ENCODE results near the gene SERF2.
"Not testable (repeated sequence)": the region's sequence is repeated elsewhere in the genome, so short reads cannot be mapped to it uniquely, and the experiment has no call there.

The SERF2 gene

GRCh38 chr15:43794269-43795037 is 2.3 kb downstream of the SERF2 start:
- no peak for DNase-seq (ENCODE audit: low spot score)

- DNase-seq (ENCODE audit: low spot score): no peak
Observed at GRCh38 chr15:43795197-43795596, 3.1 kb downstream of the SERF2 start.

GRCh38 chr15:43795997-43796396 is 3.9 kb downstream of the SERF2 start:
- no peak for DNase-seq (ENCODE audit: low spot score)

GRCh38 chr15:43796566-43796965 is 4.4 kb downstream of the SERF2 start:
- no peak for DNase-seq (ENCODE audit: low spot score)

GRCh38 chr15:43799209-43799944 is 7.3 kb downstream of the SERF2 start:
- peak; percentile 49 for DNase-seq (ENCODE audit: low spot score)

GRCh38 chr15:43799945-43800285 is 7.8 kb downstream of the SERF2 start, which contains the start of gene SERINC4:
TSS of gene SERINC4 (minus strand) at chr15:43800220. CDS start at chr15:43799986, 234 bp downstream.
- peak; percentile 55 for DNase-seq (ENCODE audit: low spot score)

DNA sequence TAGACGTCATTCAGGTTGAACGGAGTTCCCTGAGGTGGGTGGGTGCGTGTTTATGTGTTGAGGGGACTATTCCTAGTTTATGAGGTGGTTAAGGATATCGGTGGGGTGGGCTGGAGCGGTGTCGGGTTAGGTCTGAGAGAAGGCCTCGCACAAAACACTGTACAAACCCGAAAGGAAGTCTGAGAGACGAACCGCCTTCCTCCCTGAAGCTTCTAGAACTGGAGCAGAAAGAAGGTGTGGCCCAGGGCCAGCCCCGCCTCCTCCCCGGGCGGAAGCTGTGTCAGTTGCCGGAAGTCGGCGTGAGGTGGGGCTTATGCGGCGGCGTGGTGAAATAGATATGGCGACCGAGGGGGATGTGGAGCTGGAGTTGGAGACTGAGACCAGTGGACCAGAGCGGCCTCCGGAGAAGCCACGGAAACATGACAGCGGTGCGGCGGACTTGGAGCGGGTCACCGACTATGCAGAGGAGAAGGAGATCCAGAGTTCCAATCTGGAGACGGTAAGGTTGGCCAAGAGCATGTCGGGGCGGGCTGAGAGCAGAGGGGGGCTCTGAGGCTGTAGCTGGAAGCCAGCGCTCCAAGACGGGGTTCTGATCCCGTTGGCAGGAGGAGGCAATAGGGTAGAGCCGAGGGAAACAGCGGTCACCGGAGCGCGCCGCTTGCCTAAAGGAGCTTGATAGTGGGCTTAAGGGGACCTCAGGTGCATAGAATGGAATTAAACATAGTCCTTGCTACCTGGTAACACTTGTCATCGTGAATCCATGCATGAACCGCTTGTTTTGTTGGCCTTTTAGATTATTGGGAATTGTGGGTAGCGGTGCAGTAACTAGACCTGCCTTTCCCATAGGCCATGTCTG is 8.4 kb downstream of the SERF2 start, which contains the start of gene HYPK:
HYPK (plus strand) TSS at position 314 of the 856 bp plus-strand sequence; CDS start at position 338, 24 bp downstream.
- DNase-seq (ENCODE audit: low spot score): peak; percentile 90

DNA sequence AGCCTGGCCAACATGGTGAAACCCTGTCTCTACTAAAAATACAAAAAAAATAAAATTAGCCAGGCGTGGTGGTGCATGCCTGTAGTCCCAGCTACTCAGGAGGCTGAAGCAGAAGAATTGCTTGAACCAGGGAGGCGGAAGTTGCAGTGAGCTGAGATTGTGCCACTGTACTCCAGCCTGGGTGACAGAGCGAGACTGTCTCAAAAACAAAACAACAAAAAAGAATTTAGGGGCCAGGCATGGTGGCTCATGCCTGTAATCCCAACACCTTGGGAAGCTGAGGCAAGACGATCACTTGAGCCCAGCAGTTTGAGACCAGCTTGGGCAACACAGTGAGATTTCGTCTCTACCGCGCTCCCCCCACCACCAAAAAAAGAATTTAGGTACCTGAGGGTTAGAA is 10.6 kb downstream of the SERF2 start:
- DNase-seq (ENCODE audit: low spot score): not testable (repeated sequence)

GRCh38 chr15:43808435-43808950 is 16.4 kb downstream of the SERF2 start:
- no peak for DNase-seq (ENCODE audit: low spot score)

GRCh38 chr15:43808960-43809678 is 17.0 kb downstream of the SERF2 start:
- DNase-seq (ENCODE audit: low spot score): no peak

GRCh38 chr15:43815064-43815463 is 22.9 kb downstream of the SERF2 start:
- DNase-seq (ENCODE audit: low spot score): not testable (repeated sequence)

DNA sequence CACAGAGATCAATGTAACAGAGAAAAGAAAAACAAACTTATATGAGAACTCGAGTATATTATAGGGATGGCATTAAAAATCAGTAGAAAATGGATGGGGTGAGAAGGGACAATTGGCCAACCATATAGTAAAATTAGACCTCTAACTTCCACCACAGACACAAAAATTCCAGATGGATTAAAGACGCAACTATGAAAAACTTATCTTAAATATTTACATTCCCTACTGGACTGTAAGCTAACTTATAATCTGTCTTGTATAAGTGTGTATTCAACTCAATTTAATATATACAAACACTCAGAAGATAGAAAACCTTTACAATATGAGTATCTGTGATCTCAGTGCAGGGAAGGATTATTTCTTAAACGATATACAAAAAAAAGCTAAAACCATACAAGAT is 29.4 kb downstream of the SERF2 start:
- no peak for DNase-seq (ENCODE audit: low spot score)

DNA sequence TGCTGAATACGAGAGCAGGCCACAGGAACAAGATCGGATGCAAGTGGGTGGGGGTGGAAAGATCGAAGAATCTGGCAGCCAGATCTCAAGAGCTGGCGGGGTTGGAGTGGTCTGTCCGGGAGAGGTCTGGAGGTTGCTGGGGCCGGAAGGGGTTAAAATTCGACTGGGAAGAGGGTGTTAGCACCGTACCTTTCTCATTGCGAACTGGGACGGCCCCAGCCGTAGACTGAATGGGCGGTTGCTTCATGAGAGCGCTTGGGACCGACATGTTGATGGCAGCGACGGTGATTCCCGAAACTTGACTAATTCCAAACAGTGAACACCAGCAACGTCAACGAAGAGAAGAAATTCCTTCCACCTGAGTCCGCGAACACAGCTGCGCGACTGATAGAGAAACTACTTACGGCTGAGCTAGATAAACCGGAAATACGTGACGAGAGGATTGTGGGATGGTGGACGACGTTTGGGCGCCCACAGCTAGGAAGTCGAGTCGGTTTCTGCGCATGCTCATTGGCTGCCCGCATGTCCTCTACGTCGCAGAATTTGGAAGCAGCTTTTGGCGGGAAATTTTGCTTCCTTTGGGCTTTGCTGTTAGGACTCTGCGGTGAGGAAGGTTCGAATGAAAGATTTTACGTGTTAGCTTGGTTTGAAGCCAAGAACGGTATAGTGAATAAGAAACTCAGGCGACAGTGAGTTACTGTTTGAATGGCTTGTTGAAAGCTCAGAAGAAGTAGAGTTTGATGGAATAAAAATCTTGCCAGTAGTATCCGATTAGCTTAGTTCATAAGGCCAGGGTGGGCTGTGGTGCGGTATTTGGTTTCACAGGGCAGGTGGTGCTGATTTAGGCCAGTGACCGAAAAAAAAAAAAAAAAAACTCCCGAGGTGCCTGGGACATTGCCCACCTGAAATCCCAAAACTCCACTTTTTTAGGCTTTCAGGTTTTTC is 32.5 kb downstream of the SERF2 start, which contains the start of gene MFAP1:
MFAP1 (minus strand) TSS at position 389 of the 945 bp plus-strand sequence; CDS start at position 268, 121 bp downstream.
- peak; percentile 93 for DNase-seq (ENCODE audit: low spot score)

DNA sequence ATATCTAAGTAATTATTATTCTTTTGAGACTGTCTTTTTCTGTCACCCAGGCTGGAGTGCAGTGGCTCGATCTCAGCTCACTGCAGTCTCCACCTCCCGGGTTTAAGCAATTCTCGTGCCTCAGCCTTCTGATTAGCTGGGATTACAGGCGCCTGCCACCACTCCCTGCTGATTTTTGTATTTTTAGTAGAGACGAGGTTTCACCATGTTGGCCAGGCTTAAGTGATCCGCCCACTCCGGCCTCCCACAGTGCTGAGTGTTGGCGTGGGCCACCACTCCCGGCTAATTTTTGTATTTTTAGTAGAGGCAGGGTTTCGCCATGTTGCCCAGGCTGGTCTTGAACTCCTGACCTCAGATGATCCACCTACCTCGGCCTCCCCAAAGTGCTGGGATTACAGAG is 33.2 kb downstream of the SERF2 start:
- not testable (repeated sequence) for DNase-seq (ENCODE audit: low spot score)

DNA sequence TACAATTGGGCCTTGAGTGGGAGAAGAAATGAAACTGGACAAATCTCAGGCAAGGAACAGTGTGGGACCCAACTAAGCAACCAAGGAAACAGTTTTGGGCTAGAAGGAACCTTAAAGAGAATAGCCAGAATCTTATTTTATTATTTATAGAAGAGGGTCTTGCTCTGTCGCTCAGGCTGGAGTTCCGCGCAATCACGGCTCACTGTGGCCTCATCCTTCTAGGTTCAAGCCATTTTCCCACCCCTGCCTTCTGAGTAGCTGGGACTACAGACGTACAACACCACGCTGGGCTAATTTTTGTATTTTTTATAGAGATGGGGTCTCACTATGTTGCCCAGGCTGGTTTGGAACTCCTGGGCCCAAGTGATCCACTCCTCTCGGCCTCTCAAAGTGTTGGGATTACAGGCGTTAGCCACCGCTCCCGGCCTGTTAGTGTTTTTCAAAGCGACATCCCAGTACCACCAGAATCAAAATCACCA is 33.9 kb downstream of the SERF2 start:
- DNase-seq (ENCODE audit: low spot score): no peak

GRCh38 chr15:43826508-43827341 is 34.6 kb downstream of the SERF2 start, which contains the start of gene WDR76:
TSS of gene WDR76 (plus strand) at chr15:43827002. CDS start at chr15:43827033, 31 bp downstream.
- peak; percentile 93 for DNase-seq (ENCODE audit: low spot score)

- DNase-seq (ENCODE audit: low spot score): no peak
Observed at GRCh38 chr15:43828061-43828657, 36.0 kb downstream of the SERF2 start.

DNA sequence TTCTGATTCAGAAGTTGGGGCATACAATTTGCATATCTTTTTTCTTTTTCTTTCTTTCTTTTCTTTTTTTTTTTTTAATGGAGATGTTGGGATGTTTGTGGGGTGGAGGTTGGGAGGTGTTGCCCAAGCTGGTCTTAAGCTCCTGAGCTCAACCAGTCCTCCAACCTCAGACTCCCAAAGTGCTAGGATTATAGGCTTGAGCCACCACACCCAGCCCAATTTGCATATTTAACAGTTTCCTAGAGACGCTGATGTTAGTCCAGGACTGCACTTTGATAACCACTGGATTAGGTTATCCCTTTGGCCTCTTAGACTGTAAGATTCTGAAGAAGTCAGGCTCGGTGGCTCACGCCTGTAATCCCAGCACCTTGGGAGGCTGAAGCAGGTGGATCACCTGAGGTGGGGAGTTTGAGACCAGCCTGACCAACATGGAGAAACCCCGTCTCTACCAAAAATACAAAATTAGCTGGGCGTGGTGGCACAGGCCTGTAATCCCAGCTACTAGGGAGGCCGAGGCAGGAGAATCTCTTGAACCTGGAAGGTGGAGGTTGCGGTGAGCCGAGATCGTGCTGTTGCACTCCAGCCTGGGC is 37.9 kb downstream of the SERF2 start:
- not testable (repeated sequence) for DNase-seq (ENCODE audit: low spot score)

Measured in D341Med (cell line).